Motor neuron (in vitro differentiated cells): ENCODE results near the gene APH1A. TPM values are rescaled to one million over a fixed set of nuclear protein-coding genes. Genes with fewer than 3 reads are reported as not detected.
"Not testable (repeated sequence)": the region's sequence is repeated elsewhere in the genome, so short reads cannot be mapped to it uniquely, and the experiment has no call there.

Experiments used
- ATAC-seq, 8 experiments: fragments of 200-7000 bp; cut with Tn5 transposase; replicated peaks in 6 of 8; 2 replicates each; pipeline ENCODE4 v1.8.0; 2021; ENCODE audit warnings: mild to moderate bottlenecking in 8 of 8, moderate library complexity in 8 of 8
- H3K27ac ChIP-seq, 2 donors: fragments of 250-450 bp; sonication (Bioruptor Pico); 2 replicates each; pipeline ENCODE4 v1.9.0; 2021; ENCODE audit warnings: antibody characterized with exemption in 2 of 2, mild to moderate bottlenecking in 2 of 2, moderate library complexity in 1 of 2
- H3K4me1 ChIP-seq, 2 donors: fragments of 250-450 bp; sonication (Bioruptor Pico); replicated peaks in 1 of 2; 2 replicates each; pipeline ENCODE4 v1.6.1; 2021; ENCODE audit warnings: antibody characterized with exemption in 2 of 2, mild to moderate bottlenecking in 2 of 2, moderate library complexity in 1 of 2
- H3K4me3 ChIP-seq, 5 donors: fragments of 250-450 bp; sonication (Bioruptor Pico); 2 replicates each; pipeline ENCODE4 v1.9.0; 2021; ENCODE audit warnings: antibody characterized with exemption in 5 of 5, mild to moderate bottlenecking in 5 of 5, moderate library complexity in 4 of 5
- WGBS, 10 experiments: fragments of 450-650 bp; shearing (Covaris generic); methylation state at CpG; one replicate each; pipeline ENCODE4 v1.0.0; 2022; 5-methylcytosine and 5-hydroxymethylcytosine counted together
- in situ Hi-C, 9 experiments: fragments of 400-800 bp; cut with MboI; loops; one replicate each; pipeline ENCODE4 v1.15.0; 2021; ENCODE audit warnings: low sequenced_read_pairs in 9 of 9, low pct_unique_long_range_greater_than_20kb in 2 of 9; ENCODE audit not compliant: unreplicated experiment in 9 of 9
- total RNA-seq, 8 experiments: library from RNA; unstranded; fragments of 300-600 nt; gene quantifications; 2 replicates each; pipeline versions ENCODE4 v1.2.3 to v1.2.4, GENCODE V29; 2022

Gene APH1A
- total RNA-seq, 8 experiments from 2014 or later, result 70.5 to 134 (median 109) TPM

- 67 to 100% (median 86%) methylated on average over 1 to 6 of the region's 6 CpGs; no CpG with 5 or more reads in 2 of the 10 experiments for WGBS, 10 experiments
Measured at GRCh38 chr1:150262388-150263320, 6.2 kb downstream of the APH1A start.

GRCh38 chr1:150261367-150261766, 7.4 kb downstream of the APH1A start:
- WGBS, 10 experiments, result 92 to 100% (median 95%) methylated on average over 2 to 6 of the region's 6 CpGs; no CpG with 5 or more reads in 5 of the 10 experiments
- Histone ChIP-seq H3K27ac (no peak overlapping the region), H3K4me1 (peaks cover 39 to 40% of the 10 kb centered on the region in 2 donors), H3K4me3 (no peak overlapping the region)
- ATAC-seq, result no peak
- in situ Hi-C loops, result no loop called here

More at GRCh38 chr1:150262388-150263320, 6.2 kb downstream of the APH1A start:
- in situ Hi-C loops, result no loop called here
- Histone ChIP-seq H3K4me1 (peaks cover 30 to 31% of the 10 kb centered on the region in 2 donors), H3K27ac (no peak overlapping the region), H3K4me3 (no peak overlapping the region)
- ATAC-seq, result no peak

- Histone ChIP-seq H3K4me3 (peak overlapping the region in 4 of 5 donors; percentile 10 to 37 (median 22)), H3K4me1 (peaks cover 47% of the 10 kb centered on the region in 2 donors), H3K27ac (peak overlapping the region; percentile 7 to 92)
- 0 to 75% (median 21%) methylated on average over 1 to 11 of the region's 11 CpGs; no CpG with 5 or more reads in 1 of the 10 experiments for WGBS, 10 experiments
- in situ Hi-C loops, result no loop called here
- peak; percentile 29 to 81 (median 40) for ATAC-seq
Measured at GRCh38 chr1:150259758-150260669, 8.8 kb downstream of the APH1A start.

- WGBS, 10 experiments, result 0 to 27% (median 11%) methylated on average over 2 to 4 of the region's 4 CpGs; no CpG with 5 or more reads in 4 of the 10 experiments
- in situ Hi-C loops, result no loop called here
- Histone ChIP-seq H3K4me1 (peaks cover 47% of the 10 kb centered on the region in 2 donors), H3K27ac (peak overlapping the region; percentile 92 to 96), H3K4me3 (peak overlapping the region in 4 of 5 donors; percentile 15 to 37 (median 29))
- peak in 3 of 8 experiments; percentile 5 to 21 (median 16) for ATAC-seq
Measured at GRCh38 chr1:150259217-150259616, 9.6 kb downstream of the APH1A start.

- in situ Hi-C loops, result no loop called here
- peak within 1 kb of the TSS; percentile 92 to 96 for H3K27ac ChIP-seq
- peak within 1 kb of the TSS; percentile 15 to 37 (median 28) for H3K4me3 ChIP-seq
- ATAC-seq, result peak in 5 of 8 experiments; percentile 42 to 62 (median 60)
- WGBS, 10 experiments, result 0 to 60% (median 7%) methylated on average over 2 to 12 of the region's 13 CpGs; no CpG with 5 or more reads in 2 of the 10 experiments
- H3K4me1 ChIP-seq, result peaks cover 47% of the 10 kb centered on the region in 2 donors
Measured at GRCh38 chr1:150257624-150258585, 10.9 kb downstream of the APH1A start, which contains the start of gene CA14. TSS of gene CA14 (plus strand) at chr1:150257774. CDS start at chr1:150258129, 355 bp downstream.

GRCh38 chr1:150256554-150257341, 12.1 kb downstream of the APH1A start:
- WGBS, 10 experiments, result 0 to 60% (median 0%) methylated on average over 1 to 9 of the region's 14 CpGs; no CpG with 5 or more reads in 3 of the 10 experiments
- peaks cover 47% of the 10 kb centered on the region in 2 donors for H3K4me1 ChIP-seq
- in situ Hi-C loops, result no loop called here
- ATAC-seq, result peak in 5 of 8 experiments; percentile 36 to 66 (median 59)
- peak overlapping the region; percentile 2 to 37 (median 28) for H3K4me3 ChIP-seq
- peak overlapping the region; percentile 92 to 96 for H3K27ac ChIP-seq

GRCh38 chr1:150256198-150256553, 12.6 kb downstream of the APH1A start:
- peak overlapping the region; percentile 2 to 37 (median 28) for H3K4me3 ChIP-seq
- H3K27ac ChIP-seq, result peak overlapping the region; percentile 92 to 96
- peak in 5 of 8 experiments; percentile 18 to 48 (median 26) for ATAC-seq
- in situ Hi-C loops, result no loop called here
- H3K4me1 ChIP-seq, result peaks cover 47% of the 10 kb centered on the region in 2 donors
- 0% methylated on average over 1 of the region's 1 CpG; no CpG with 5 or more reads in 3 of the 10 experiments for WGBS, 10 experiments

GRCh38 chr1:150249936-150250335, 18.9 kb downstream of the APH1A start:
- ATAC-seq, result no peak
- Histone ChIP-seq H3K4me3 (no peak overlapping the region), H3K27ac (no peak overlapping the region), H3K4me1 (no peaks in the 10 kb centered on the region)
- 0 to 94% (median 80%) methylated on average over 1 to 2 of the region's 2 CpGs; no CpG with 5 or more reads in 1 of the 10 experiments for WGBS, 10 experiments
- in situ Hi-C loops, result no loop called here

GRCh38 chr1:150243003-150243402, 25.8 kb downstream of the APH1A start:
- 75 to 100% (median 100%) methylated on average over 1 to 3 of the region's 3 CpGs; no CpG with 5 or more reads in 2 of the 10 experiments for WGBS, 10 experiments
- ATAC-seq, result no peak
- Histone ChIP-seq H3K4me1 (no peaks in the 10 kb centered on the region), H3K27ac (no peak overlapping the region), H3K4me3 (no peak overlapping the region)
- in situ Hi-C loops, result no loop called here

- 69 to 100% (median 94%) methylated on average over 4 to 21 of the region's 21 CpGs; no CpG with 5 or more reads in 2 of the 10 experiments for WGBS, 10 experiments
- peaks cover 4 to 5% of the 10 kb centered on the region in 2 donors for H3K4me1 ChIP-seq
- no peak overlapping the region for H3K27ac ChIP-seq
- ATAC-seq, result no peak
- H3K4me3 ChIP-seq, result no peak overlapping the region
- in situ Hi-C loops, result loop anchor here in 2 of 9 experiments (10.0 kb wide), 1 partner anchor 57 kb away; the partner anchor contains the start of gene MRPS21 (in 2 of the 2)
Measured at GRCh38 chr1:150237746-150238145, 31.1 kb downstream of the APH1A start.

GRCh38 chr1:150237176-150237575, 31.6 kb downstream of the APH1A start:
- peak overlapping the region; percentile 38 to 70 (median 57) for H3K4me3 ChIP-seq
- 81 to 100% (median 93%) methylated on average over 2 to 13 of the region's 13 CpGs for WGBS, 10 experiments
- in situ Hi-C loops, result loop anchor here in 2 of 9 experiments (10.0 kb wide), 1 partner anchor 58 kb away; the partner anchor contains the start of gene MRPS21 (in 2 of the 2)

More at GRCh38 chr1:150237176-150237575, 31.6 kb downstream of the APH1A start:
- H3K27ac ChIP-seq, result peak overlapping the region in 1 of 2 donors; percentile 70
- H3K4me1 ChIP-seq, ATAC-seq: not testable (repeated sequence)
